SU-DHL-6 (cell line): Measurements from ENCODE around the gene BCAS1.

Experiments used
- CTCF ChIP-seq: fragments of 200-600 bp; sonication (generic); IDR thresholded peaks from one replicate; pipeline ENCODE4 v1.5.1; 2017; ENCODE audit warnings: antibody characterized with exemption, mild to moderate bottlenecking, low read length, moderate library complexity; ENCODE audit not compliant: insufficient read depth, poor library complexity, severe bottlenecking
- EZH2phosphoT487 ChIP-seq: fragments of 200-600 bp; sonication (generic), shearing (Covaris generic); conservative IDR thresholded peaks from 2 replicates; pipeline ENCODE4 v1.6.1; 2018; ENCODE audit warnings: mild to moderate bottlenecking, antibody characterized with exemption, low read length, moderate library complexity, mixed read lengths

GRCh38 chr20:53958260-53958659 is 112.1 kb downstream of the BCAS1 start:
- TF ChIP-seq CTCF (no peak), EZH2phosphoT487 (no peak)
